ENCODE measurements around the gene FNBP1.

DNA sequence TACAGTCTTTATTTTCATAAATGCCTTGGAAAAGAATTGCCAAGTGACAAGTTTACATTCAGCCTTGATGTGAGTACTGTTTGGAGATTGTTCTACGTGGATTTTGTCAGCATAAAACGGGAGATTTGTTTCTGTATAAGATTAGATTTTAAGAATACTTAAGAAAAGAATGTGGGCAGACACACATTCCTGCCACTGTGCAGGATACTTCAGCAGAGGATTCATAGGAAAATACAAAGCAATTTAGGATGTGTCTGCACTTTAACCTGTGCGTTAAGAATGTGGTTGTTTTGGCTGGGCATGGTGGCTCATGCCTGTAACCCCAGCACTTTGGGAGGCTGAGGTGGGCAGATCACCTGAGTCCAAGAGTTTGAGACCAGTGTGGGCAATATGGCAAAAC is 47.9 kb upstream of the FNBP1 start:
- TF ChIP-seq, protein P1, sequence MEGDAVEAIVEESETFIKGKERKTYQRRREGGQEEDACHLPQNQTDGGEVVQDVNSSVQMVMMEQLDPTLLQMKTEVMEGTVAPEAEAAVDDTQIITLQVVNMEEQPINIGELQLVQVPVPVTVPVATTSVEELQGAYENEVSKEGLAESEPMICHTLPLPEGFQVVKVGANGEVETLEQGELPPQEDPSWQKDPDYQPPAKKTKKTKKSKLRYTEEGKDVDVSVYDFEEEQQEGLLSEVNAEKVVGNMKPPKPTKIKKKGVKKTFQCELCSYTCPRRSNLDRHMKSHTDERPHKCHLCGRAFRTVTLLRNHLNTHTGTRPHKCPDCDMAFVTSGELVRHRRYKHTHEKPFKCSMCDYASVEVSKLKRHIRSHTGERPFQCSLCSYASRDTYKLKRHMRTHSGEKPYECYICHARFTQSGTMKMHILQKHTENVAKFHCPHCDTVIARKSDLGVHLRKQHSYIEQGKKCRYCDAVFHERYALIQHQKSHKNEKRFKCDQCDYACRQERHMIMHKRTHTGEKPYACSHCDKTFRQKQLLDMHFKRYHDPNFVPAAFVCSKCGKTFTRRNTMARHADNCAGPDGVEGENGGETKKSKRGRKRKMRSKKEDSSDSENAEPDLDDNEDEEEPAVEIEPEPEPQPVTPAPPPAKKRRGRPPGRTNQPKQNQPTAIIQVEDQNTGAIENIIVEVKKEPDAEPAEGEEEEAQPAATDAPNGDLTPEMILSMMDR (conservative IDR thresholded peaks at IDR 0.05 in 1 of 2, IDR thresholded peaks at IDR 0.05 in 1 of 2; ENCODE audit: low read depth in 1 of 2, low read length in 2 of 2) = peak in 1 of 2 donors; percentile 15
- TF ChIP-seq EZH2 (IDR thresholded peaks at IDR 0.05; ENCODE audit: low read length, missing control alignments) = no peak

All from fibroblast of lung (primary cell).